Measurements from ENCODE around the gene SZT2. TPM values are rescaled to one million over a fixed set of nuclear protein-coding genes. Genes with fewer than 3 reads are reported as not detected.

Gene SZT2
- total RNA-seq (8.8 TPM), polyA plus RNA-seq (19.9 TPM)
- long read RNA-seq, donor 1 = 0 reads
- long read RNA-seq, donor 2 = 0 reads
- long read RNA-seq, donor 3, full-length matches to known transcripts = 3 of 3 reads
- long read RNA-seq, donor 3, partial matches to known transcripts = 0 of 3 reads
- long read RNA-seq, donor 3, other reads (novel, unspliced or antisense) = 0 of 3 reads
- long read RNA-seq, donor 4 = 0 reads
- long read RNA-seq, donor 5 = 0 reads
- long read RNA-seq, donor 6, partial matches to known transcripts = 0 of 1 reads
- long read RNA-seq, donor 6, other reads (novel, unspliced or antisense) = 0 of 1 reads
- long read RNA-seq, donor 7, partial matches to known transcripts = 0 of 1 reads
- long read RNA-seq, donor 7, other reads (novel, unspliced or antisense) = 0 of 1 reads
- long read RNA-seq, donor 8 = 0 reads
- long read RNA-seq, donor 9, partial matches to known transcripts = 0 of 8 reads
- long read RNA-seq, donor 9, other reads (novel, unspliced or antisense) = 5 of 8 reads
- long read RNA-seq, donor 10, partial matches to known transcripts = 0 of 6 reads
- long read RNA-seq, donor 10, other reads (novel, unspliced or antisense) = 6 of 6 reads

- H3K4me3 ChIP-seq (ENCODE audit: low read length in 2 of 2) = peak within 1 kb of the TSS; percentile 66 to 71
- peak within 1 kb of the TSS; percentile 63 to 74 for H3K27ac ChIP-seq (ENCODE audit: low read depth in 1 of 2, low read length in 1 of 2)
- H3K9me3 ChIP-seq (ENCODE audit: control insufficient read depth in 2 of 2, insufficient read depth in 1 of 2, low read length in 1 of 2) = no peaks in the 10 kb centered on the region
- H3K27me3 ChIP-seq (ENCODE audit: control insufficient read depth in 2 of 2, insufficient read depth in 1 of 2, low read length in 1 of 2) = no peaks in the 10 kb centered on the region
- 1% methylated on average over 65 of the region's 65 CpGs for WGBS
- peaks cover 11 to 14% of the 10 kb centered on the region in 2 donors for H3K4me1 ChIP-seq (ENCODE audit: control insufficient read depth in 2 of 2, insufficient read depth in 2 of 2, low read length in 2 of 2)
- DNase-seq (ENCODE audit: low read depth in 6 of 9, low spot score in 9 of 9) = peak; percentile 79 to 99 (median 89)
- peaks cover 23% of the 10 kb centered on the region in 2 donors for H3K36me3 ChIP-seq (ENCODE audit: control insufficient read depth in 2 of 2, insufficient read depth in 2 of 2, low read length in 1 of 2)
These were observed at the start of gene SZT2, which contains the start of gene MED8 for GRCh38 chr1:43389326-43390313. Gene SZT2, plus strand, starts transcription at chr1:43389899. Its CDS starts 70 bp downstream, at chr1:43389969. Gene MED8, minus strand, starts transcription at chr1:43389800. Its CDS starts 36 bp downstream, at chr1:43389764.

- H3K27me3 ChIP-seq (ENCODE audit: control insufficient read depth in 2 of 2, insufficient read depth in 1 of 2, low read length in 1 of 2) = no peaks in the 10 kb centered on the region
- H3K4me1 ChIP-seq (ENCODE audit: control insufficient read depth in 2 of 2, insufficient read depth in 2 of 2, low read length in 2 of 2) = no peaks in the 10 kb centered on the region
- 94% methylated on average over 1 of the region's 1 CpG for WGBS
- H3K9me3 ChIP-seq (ENCODE audit: control insufficient read depth in 2 of 2, insufficient read depth in 1 of 2, low read length in 1 of 2) = no peaks in the 10 kb centered on the region
- H3K27ac ChIP-seq (ENCODE audit: low read depth in 1 of 2, low read length in 1 of 2) = no peak overlapping the region
- no peaks in the 10 kb centered on the region for H3K36me3 ChIP-seq (ENCODE audit: control insufficient read depth in 2 of 2, insufficient read depth in 2 of 2, low read length in 1 of 2)
- no peak for DNase-seq (ENCODE audit: low read depth in 6 of 9, low spot score in 9 of 9)
- H3K4me3 ChIP-seq (ENCODE audit: low read length in 2 of 2) = no peak overlapping the region
These were observed 49.1 kb upstream of the SZT2 start for GRCh38 chr1:43340559-43340958.

GRCh38 chr1:43344267-43344850 is 45.3 kb upstream of the SZT2 start:
- Histone ChIP-seq H3K4me1 (ENCODE audit: control insufficient read depth in 2 of 2, insufficient read depth in 2 of 2, low read length in 2 of 2) (no peaks in the 10 kb centered on the region), H3K9me3 (ENCODE audit: control insufficient read depth in 2 of 2, insufficient read depth in 1 of 2, low read length in 1 of 2) (no peaks in the 10 kb centered on the region), H3K27ac (ENCODE audit: low read depth in 1 of 2, low read length in 1 of 2) (no peak overlapping the region), H3K4me3 (ENCODE audit: low read length in 2 of 2) (no peak overlapping the region), H3K27me3 (ENCODE audit: control insufficient read depth in 2 of 2, insufficient read depth in 1 of 2, low read length in 1 of 2) (peaks cover 0 to 5% of the 10 kb centered on the region in 2 donors), H3K36me3 (ENCODE audit: control insufficient read depth in 2 of 2, insufficient read depth in 2 of 2, low read length in 1 of 2) (no peaks in the 10 kb centered on the region)
- no peak for DNase-seq (ENCODE audit: low read depth in 6 of 9, low spot score in 9 of 9)
- 95% methylated on average over 4 of the region's 4 CpGs for WGBS

- Histone ChIP-seq H3K27me3 (ENCODE audit: control insufficient read depth in 2 of 2, insufficient read depth in 1 of 2, low read length in 1 of 2) (peaks cover 0 to 5% of the 10 kb centered on the region in 2 donors), H3K36me3 (ENCODE audit: control insufficient read depth in 2 of 2, insufficient read depth in 2 of 2, low read length in 1 of 2) (no peaks in the 10 kb centered on the region), H3K27ac (ENCODE audit: low read depth in 1 of 2, low read length in 1 of 2) (no peak overlapping the region), H3K4me1 (ENCODE audit: control insufficient read depth in 2 of 2, insufficient read depth in 2 of 2, low read length in 2 of 2) (no peaks in the 10 kb centered on the region), H3K4me3 (ENCODE audit: low read length in 2 of 2) (no peak overlapping the region), H3K9me3 (ENCODE audit: control insufficient read depth in 2 of 2, insufficient read depth in 1 of 2, low read length in 1 of 2) (no peaks in the 10 kb centered on the region)
- WGBS = 92% methylated on average over 3 of the region's 3 CpGs
- no peak for DNase-seq (ENCODE audit: low read depth in 6 of 9, low spot score in 9 of 9)
These were observed 44.6 kb upstream of the SZT2 start for GRCh38 chr1:43345120-43345519.

- no peaks in the 10 kb centered on the region for H3K4me1 ChIP-seq (ENCODE audit: control insufficient read depth in 2 of 2, insufficient read depth in 2 of 2, low read length in 2 of 2)
- peaks cover 0 to 5% of the 10 kb centered on the region in 2 donors for H3K27me3 ChIP-seq (ENCODE audit: control insufficient read depth in 2 of 2, insufficient read depth in 1 of 2, low read length in 1 of 2)
- no peaks in the 10 kb centered on the region for H3K9me3 ChIP-seq (ENCODE audit: control insufficient read depth in 2 of 2, insufficient read depth in 1 of 2, low read length in 1 of 2)
- no peaks in the 10 kb centered on the region for H3K36me3 ChIP-seq (ENCODE audit: control insufficient read depth in 2 of 2, insufficient read depth in 2 of 2, low read length in 1 of 2)
- 96% methylated on average over 5 of the region's 5 CpGs for WGBS
- DNase-seq (ENCODE audit: low read depth in 6 of 9, low spot score in 9 of 9) = no peak
- no peak overlapping the region for H3K27ac ChIP-seq (ENCODE audit: low read depth in 1 of 2, low read length in 1 of 2)
- no peak overlapping the region for H3K4me3 ChIP-seq (ENCODE audit: low read length in 2 of 2)
These were observed 43.1 kb upstream of the SZT2 start for GRCh38 chr1:43346636-43347035.

- no peaks in the 10 kb centered on the region for H3K36me3 ChIP-seq (ENCODE audit: control insufficient read depth in 2 of 2, insufficient read depth in 2 of 2, low read length in 1 of 2)
- H3K27me3 ChIP-seq (ENCODE audit: control insufficient read depth in 2 of 2, insufficient read depth in 1 of 2, low read length in 1 of 2) = peaks cover 0 to 5% of the 10 kb centered on the region in 2 donors
- H3K4me3 ChIP-seq (ENCODE audit: low read length in 2 of 2) = peak overlapping the region in 1 of 2 donors; percentile 43
- no peaks in the 10 kb centered on the region for H3K9me3 ChIP-seq (ENCODE audit: control insufficient read depth in 2 of 2, insufficient read depth in 1 of 2, low read length in 1 of 2)
- peak overlapping the region in 1 of 2 donors; percentile 19 for H3K27ac ChIP-seq (ENCODE audit: low read depth in 1 of 2, low read length in 1 of 2)
- peaks cover 0 to 10% of the 10 kb centered on the region in 2 donors for H3K4me1 ChIP-seq (ENCODE audit: control insufficient read depth in 2 of 2, insufficient read depth in 2 of 2, low read length in 2 of 2)
- DNase-seq (ENCODE audit: low read depth in 6 of 9, low spot score in 9 of 9) = no peak
- WGBS = 88% methylated on average over 22 of the region's 22 CpGs
These were observed 41.3 kb upstream of the SZT2 start for GRCh38 chr1:43348343-43348808.

- Histone ChIP-seq H3K27ac (ENCODE audit: low read depth in 1 of 2, low read length in 1 of 2) (peak overlapping the region; percentile 59 to 74), H3K36me3 (ENCODE audit: control insufficient read depth in 2 of 2, insufficient read depth in 2 of 2, low read length in 1 of 2) (no peaks in the 10 kb centered on the region), H3K27me3 (ENCODE audit: control insufficient read depth in 2 of 2, insufficient read depth in 1 of 2, low read length in 1 of 2) (peaks cover 0 to 5% of the 10 kb centered on the region in 2 donors), H3K4me1 (ENCODE audit: control insufficient read depth in 2 of 2, insufficient read depth in 2 of 2, low read length in 2 of 2) (peaks cover 0 to 10% of the 10 kb centered on the region in 2 donors), H3K4me3 (ENCODE audit: low read length in 2 of 2) (peak overlapping the region; percentile 41 to 49), H3K9me3 (ENCODE audit: control insufficient read depth in 2 of 2, insufficient read depth in 1 of 2, low read length in 1 of 2) (no peaks in the 10 kb centered on the region)
- 74% methylated on average over 72 of the region's 72 CpGs for WGBS
- peak in 6 of 9 donors; percentile 46 to 79 (median 57) for DNase-seq (ENCODE audit: low read depth in 6 of 9, low spot score in 9 of 9)
These were observed 40.7 kb upstream of the SZT2 start for GRCh38 chr1:43348809-43349593.
